ENCODE measurements around the gene TGFB2.

Gene TGFB2

GRCh38 chr1:218301217-218301616 lies 43.9 kb upstream of the TGFB2 start:
- ChIA-PET POLR2A (ENCODE audit: low non-redundant PET) (no interaction called here), CTCF (no interaction called here)
- H3K27ac ChIP-seq: no peak overlapping the region
- no peak for DNase-seq (ENCODE audit: low spot score)
- no peak for TF ChIP-seq CTCF (conservative IDR thresholded peaks at IDR 0.05; ENCODE audit: low read depth)

- no peak for DNase-seq (ENCODE audit: low spot score)
- ChIA-PET CTCF (interaction anchor here (0.7 to 0.9 kb wide), 2 partner anchors 36 to 1255 kb away, joined by 3 read pairs; no protein-coding TSS in a partner anchor), POLR2A (ENCODE audit: low non-redundant PET) (no interaction called here)
- no peak for TF ChIP-seq CTCF (conservative IDR thresholded peaks at IDR 0.05; ENCODE audit: low read depth)
- no peak overlapping the region for H3K27ac ChIP-seq
Observed at GRCh38 chr1:218302155-218302554, 43.0 kb upstream of the TGFB2 start.

GRCh38 chr1:218303176-218303879 lies 41.8 kb upstream of the TGFB2 start:
- CTCF ChIA-PET: no interaction called here
- DNase-seq (ENCODE audit: low spot score): no peak
- POLR2A ChIA-PET (ENCODE audit: low non-redundant PET): no interaction called here
- no peak for TF ChIP-seq CTCF (conservative IDR thresholded peaks at IDR 0.05; ENCODE audit: low read depth)
- H3K27ac ChIP-seq: no peak overlapping the region

GRCh38 chr1:218304281-218305039 lies 40.7 kb upstream of the TGFB2 start:
- CTCF ChIA-PET: no interaction called here
- DNase-seq (ENCODE audit: low spot score): no peak

GRCh38 chr1:218305472-218306064 lies 39.6 kb upstream of the TGFB2 start:
- DNase-seq (ENCODE audit: low spot score): no peak
- ChIA-PET POLR2A (ENCODE audit: low non-redundant PET) (no interaction called here), CTCF (no interaction called here)
- H3K27ac ChIP-seq: no peak overlapping the region
- no peak for TF ChIP-seq CTCF (conservative IDR thresholded peaks at IDR 0.05; ENCODE audit: low read depth)

More at GRCh38 chr1:218304281-218305039, 40.7 kb upstream of the TGFB2 start:
- POLR2A ChIA-PET (ENCODE audit: low non-redundant PET): no interaction called here
- TF ChIP-seq CTCF (conservative IDR thresholded peaks at IDR 0.05; ENCODE audit: low read depth): no peak
- H3K27ac ChIP-seq: no peak overlapping the region

GRCh38 chr1:218312509-218312908 lies 32.6 kb upstream of the TGFB2 start:
- no peak overlapping the region for H3K27ac ChIP-seq
- ChIA-PET CTCF (no interaction called here), POLR2A (ENCODE audit: low non-redundant PET) (no interaction called here)

More at GRCh38 chr1:218312509-218312908, 32.6 kb upstream of the TGFB2 start:
- DNase-seq (ENCODE audit: low spot score): no peak
- TF ChIP-seq CTCF (conservative IDR thresholded peaks at IDR 0.05; ENCODE audit: low read depth): no peak
